Measurements from ENCODE around the gene TBC1D16.

- TF ChIP-seq CTCF (conservative IDR thresholded peaks at IDR 0.05 in 1 of 2, IDR thresholded peaks at IDR 0.05 in 1 of 2; ENCODE audit: low read depth in 1 of 2, low read length in 2 of 2) (no peak), EZH2 (IDR thresholded peaks at IDR 0.05; ENCODE audit: low read length, missing control alignments) (no peak)
Measured at GRCh38 chr17:79996291-79996690, 39.4 kb downstream of the TBC1D16 start.
